ENCODE measurements around the gene SELENOI.

GRCh38 chr2:26423750-26424149 lies 77.8 kb downstream of the SELENOI start:
- TF ChIP-seq CTCF (IDR thresholded peaks at IDR 0.05; ENCODE audit: low read depth, low read length, poor library complexity, severe bottlenecking), result no peak
- TF ChIP-seq EZH2phosphoT487 (IDR thresholded peaks at IDR 0.05; ENCODE audit: borderline replicate concordance, low read length), result no peak

All from DOHH2 (cell line).